ENCODE results near the gene TCEAL1.
"Not testable (repeated sequence)": the region's sequence is repeated elsewhere in the genome, so short reads cannot be mapped to it uniquely, and the experiment has no call there.

Gene TCEAL1

DNA sequence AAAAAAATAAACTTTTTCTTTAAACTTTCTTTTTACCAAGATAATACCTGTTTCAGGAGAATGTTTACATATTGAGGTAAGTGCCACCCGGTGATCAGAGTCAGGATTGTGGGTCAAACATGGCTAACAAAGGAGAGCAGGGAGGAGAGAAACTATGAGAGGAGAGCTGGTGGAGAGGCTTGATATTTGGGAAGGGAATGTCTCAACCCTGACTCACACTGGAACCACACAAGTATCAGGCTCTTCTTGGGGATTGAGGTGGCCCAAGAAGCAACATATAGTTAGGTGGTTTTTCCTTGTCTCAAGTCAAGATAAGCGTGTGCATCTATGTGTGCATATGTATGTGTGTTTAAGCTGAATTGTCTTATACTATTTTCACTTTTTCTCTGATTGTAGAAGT is 6.7 kb downstream of the TCEAL1 start:
- DNase-seq (ENCODE audit: low read depth), result no peak

DNA sequence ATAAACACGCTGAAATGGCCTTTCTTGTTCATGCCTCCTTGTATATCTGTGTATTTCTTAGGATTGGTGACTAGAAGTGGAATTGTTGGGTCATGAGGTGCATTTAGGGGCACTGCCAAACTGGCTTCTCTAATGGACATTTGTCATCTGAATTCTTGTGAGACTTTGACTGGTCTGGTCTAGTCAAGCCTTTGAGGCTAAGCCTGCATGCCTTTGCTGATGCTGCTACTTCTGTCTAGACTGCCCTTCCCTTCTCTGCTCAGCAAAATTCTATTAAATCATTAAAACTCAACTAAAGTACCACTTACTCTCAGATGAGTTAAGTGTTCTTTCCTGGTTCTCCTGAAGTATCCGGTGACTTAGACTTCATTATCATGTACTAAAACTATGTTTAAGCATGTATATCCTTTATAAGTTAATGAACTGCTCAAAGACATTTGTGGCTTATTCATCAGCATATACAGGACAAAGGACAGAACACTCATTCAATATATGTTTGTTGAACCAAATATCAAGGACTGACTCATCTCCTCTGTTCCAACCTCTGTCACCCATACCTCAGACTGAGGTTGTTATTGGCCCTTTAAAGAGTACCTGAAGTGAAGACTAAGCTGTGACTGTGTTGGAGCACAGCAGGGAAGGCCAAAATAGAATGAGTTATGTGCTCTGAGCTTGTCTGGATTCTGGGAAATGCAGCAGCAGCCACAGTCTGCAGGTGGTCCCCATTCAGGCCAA is 9.0 kb downstream of the TCEAL1 start:
- no peak for DNase-seq (ENCODE audit: low read depth)

DNA sequence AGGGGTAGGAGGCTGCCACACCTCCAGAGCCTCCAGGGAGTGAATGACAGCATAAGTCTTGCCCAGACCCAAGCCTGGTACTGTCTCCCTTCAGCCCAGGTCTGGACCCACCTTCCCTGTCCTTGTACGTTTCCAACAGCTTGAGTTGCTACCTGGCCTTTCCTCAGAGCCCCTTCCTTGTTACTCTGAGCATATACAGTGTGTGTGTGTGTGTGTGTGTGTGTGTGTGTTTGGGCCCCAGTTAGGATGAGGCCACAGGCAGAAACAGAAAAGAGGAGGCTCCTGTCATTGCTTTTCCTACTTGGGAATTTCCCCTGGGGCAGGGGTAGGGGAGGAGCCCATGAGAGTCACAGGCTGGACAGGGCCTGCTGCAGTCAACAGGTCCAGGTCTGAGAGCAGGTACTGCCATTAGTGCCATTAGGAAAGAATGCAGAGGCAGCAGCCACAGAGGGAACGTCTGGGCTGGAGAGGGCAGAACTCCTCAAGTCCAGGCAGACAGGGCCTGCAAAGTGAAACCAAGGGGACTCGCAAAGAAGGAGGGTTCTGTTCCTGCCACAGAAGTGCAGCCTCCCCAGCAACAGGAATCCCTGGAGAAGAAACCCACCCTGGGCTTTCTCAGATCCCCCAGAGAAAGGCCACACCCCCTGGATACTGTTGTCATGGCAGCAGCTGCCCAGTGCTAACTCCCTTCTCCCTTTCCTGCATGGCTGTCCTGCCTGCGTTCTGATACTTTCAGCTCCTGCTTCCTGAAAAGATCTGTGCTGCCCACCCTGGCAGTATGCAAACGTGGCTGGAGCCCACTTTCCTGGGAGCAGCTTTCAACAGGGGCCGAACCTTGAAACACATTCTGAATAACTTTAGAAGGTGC is 9.9 kb downstream of the TCEAL1 start:
- DNase-seq (ENCODE audit: low read depth), result not testable (repeated sequence)

DNA sequence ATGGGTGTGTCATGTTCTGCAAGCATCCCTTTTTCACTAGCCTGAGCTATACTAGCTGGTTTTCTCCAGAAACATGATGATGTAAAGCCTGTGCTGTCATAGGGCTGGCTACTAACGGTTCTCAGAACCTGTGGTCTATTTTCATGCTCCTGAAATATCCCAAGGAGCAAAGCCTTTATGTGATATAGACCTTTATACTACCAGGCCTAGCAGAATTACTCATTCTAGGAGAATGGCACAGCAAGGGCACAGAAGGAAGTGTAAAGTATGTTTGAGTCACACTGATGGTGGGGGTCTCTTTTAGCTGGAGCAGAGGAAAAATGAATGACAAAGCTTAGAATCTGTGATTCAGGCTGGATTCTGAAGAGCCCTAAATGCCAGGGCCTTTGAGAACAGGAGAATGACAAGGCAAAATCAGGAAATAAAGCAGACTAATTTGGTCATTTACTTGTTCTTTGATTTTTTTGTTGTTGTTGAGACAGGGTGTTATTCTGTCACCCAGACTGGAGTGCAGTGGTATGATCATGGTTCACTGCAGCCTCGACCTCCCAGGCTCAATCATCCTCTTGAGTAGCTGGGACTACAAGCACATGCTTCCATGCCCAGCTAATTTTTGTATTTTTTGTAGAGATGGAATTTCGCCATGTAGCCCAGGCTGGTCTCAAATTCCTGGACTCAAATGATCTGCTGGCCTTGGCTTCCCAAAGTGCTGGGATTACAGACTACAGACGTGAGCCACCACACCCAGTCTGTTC is 11.8 kb downstream of the TCEAL1 start:
- no peak for DNase-seq (ENCODE audit: low read depth)

DNA sequence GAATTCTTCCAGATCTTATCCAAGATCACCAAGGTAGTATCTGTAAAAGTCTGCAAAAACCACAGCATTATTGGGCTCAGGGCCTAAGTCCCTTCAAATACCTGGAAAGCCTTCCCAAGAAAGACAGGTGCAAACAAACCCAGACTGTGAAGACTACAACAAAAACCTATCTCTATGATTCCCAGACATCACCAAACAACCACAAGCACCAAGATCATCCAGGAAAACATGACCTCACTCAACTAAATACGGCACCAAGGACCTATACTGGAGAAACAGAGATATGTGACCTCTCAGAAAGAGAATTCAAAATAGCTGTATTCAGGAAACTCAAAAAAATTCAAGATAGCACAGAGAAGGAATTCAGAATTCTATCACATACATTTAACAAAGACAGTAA is 15.3 kb downstream of the TCEAL1 start:
- no peak for DNase-seq (ENCODE audit: low read depth)

DNA sequence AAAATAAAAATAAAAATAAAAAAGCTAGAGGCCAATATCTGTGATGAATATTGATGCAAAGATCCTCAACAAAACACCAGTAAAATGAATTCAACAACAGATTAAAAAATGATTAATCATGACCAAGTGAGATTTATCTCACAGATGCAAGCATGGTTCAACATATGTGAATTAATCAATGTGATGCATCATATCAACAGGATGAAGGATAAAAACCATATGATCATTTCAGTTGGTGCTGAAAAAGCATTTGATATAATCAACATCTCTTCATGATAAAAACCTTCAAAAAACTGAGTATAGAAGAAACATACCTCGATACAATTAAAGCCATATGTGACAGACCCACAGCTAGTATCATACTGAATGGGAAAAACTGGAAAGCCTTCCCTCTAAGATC is 18.9 kb downstream of the TCEAL1 start:
- no peak for DNase-seq (ENCODE audit: low read depth)

DNA sequence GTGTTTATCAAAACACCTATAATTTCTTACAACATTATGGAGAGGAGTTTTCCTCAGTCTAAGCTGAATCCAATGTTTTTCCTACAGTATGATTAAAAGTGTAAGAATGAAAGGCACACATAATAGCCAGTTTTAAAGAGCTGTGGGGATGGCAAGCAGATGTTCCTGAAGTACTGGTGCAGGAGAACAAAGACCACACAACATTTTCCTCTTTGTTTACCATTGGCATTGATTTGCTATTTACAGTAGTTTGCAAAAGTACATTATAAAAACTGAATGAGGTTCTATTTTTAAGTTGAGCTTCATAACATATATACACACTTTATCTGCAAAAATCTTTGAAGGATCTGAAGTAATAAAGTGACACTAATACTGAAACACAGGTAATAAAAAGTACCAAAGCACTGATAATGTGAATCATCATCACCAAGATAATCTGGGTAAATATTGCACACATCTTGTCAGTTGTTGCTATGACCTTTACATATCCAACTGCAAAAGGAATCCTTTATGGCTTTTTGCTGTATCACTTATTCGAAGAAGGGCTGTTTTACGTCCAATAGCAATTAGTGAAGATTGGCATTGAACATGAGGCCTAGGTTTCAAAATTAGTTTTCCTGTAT is 22.5 kb downstream of the TCEAL1 start:
- DNase-seq (ENCODE audit: low read depth), result no peak

DNA sequence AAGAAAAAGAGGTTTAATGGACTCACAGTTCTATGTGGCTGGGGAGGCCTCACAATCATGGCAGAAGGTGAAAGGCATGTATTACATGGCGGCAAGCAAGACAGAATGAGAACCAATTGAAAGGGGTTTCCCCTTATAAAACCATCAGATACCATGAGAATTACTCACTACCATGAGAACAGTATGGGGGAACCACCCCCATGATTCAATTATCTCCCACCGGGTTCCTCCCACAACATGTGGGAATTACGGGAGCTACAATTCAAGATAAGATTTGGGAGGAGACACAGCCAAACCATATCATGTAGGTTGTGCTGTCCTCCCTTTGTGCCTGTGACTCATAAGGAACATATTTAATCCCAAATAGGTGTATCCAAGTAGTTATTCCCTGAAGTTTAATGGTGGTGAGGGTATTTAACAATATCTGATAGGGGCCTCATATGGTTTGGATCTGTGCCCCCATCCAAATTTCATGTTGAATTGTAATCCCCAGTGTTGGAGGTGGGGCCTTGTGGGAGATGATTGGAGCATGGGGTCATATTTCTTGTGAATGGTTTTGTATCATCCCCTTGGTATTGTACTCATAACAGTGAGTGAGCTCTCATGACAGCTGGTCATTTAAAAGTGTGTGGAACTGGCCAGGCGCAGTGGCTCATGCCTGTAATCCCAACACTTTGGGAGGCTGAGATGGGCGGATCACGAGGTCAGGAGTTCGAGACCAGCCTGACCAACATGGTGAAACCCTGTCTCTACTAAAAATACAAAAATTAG is 26.6 kb downstream of the TCEAL1 start:
- not testable (repeated sequence) for DNase-seq (ENCODE audit: low read depth)

DNA sequence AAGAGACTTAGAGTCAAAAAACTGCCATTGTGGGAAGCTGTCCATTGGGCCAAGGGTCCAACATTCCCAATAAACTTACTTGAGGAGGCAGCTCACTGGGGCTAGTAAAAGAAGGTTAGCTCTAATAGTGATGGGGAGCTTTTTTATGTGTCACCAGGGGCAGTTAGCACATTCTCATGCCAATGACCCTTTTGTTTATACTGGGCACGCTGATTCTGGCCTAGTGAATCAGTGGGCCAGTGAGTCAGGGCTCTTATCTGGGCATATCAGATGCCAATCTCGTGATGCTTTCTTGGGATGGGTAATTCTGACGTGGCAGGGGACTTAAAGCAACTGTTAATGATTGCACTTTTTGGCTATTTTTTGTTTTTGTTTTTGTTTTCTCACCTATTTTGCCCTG is 27.8 kb downstream of the TCEAL1 start:
- no peak for DNase-seq (ENCODE audit: low read depth)

DNA sequence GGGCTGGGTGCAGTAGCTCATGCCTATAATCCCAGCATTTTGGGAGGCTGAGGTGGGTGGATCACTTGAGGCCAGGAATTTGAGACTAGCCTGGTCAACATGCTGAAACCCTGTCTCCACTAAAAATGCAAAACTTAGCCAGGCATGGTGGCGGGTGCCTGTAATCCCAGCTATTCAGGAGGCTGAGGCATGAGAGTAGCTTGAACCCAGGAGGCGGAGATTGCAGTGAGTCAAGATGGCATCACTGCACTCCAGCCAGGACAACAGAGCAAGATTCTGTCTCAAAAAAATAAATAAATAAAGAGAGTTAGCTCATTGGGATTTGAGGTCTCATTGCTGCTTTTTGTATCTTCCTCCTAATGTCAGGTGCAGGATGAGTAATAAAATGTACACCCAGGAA is 28.3 kb downstream of the TCEAL1 start:
- not testable (repeated sequence) for DNase-seq (ENCODE audit: low read depth)

DNA sequence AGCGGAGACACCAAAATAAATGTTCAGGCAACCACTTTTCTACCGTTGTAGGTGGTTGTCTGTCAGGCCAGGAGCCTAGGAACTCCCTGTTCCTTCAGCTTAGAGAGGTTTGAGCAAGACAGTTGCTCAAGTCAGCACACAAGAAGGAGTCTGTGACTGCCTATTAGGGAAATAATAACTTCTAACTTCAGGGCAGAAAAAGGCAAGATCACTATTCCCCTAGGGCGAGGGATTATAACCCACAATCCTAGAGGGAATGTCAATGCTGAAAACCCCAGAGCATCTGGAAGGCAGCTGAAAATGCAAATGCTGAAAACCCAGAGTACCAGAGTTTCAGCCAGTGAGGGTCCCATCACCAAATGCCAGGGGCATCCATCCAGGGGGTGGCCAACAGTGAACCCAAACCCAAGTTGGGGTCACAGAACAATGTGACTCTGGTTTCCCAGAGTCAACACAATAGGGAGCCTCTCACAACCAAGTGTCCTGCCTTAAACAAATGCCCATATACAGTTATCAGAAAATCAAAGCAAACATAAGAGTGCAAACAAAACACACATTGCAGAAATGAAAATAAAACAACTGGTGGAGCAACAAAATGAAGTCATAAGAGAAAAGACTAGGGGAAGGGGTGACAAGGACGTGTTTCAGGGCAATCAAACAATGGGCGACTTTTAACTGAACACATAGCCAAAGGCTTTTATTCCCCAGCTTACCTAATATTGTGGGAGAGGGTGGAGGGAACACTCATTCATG is 30.1 kb downstream of the TCEAL1 start:
- DNase-seq (ENCODE audit: low read depth), result no peak

DNA sequence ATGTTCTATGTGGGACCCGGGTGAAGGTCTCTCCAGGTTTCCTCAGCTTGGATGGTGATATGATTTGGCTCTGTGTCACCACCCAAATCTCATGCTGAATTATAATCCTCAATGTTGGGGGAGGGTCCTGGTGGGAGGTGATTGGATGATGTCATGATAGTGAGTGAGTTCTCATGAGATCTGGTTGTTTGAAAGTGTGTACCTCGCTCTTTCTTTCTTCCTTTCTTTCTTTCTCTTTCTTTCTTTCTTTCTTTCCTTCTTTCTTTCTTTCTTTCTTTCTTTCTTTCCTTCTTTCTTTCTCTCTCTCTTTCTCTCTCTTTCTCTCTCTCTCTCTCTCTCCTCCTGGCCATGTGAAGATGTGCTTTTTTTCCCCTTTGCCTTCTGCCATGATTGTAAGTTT is 30.7 kb downstream of the TCEAL1 start:
- DNase-seq (ENCODE audit: low read depth), result not testable (repeated sequence)

DNA sequence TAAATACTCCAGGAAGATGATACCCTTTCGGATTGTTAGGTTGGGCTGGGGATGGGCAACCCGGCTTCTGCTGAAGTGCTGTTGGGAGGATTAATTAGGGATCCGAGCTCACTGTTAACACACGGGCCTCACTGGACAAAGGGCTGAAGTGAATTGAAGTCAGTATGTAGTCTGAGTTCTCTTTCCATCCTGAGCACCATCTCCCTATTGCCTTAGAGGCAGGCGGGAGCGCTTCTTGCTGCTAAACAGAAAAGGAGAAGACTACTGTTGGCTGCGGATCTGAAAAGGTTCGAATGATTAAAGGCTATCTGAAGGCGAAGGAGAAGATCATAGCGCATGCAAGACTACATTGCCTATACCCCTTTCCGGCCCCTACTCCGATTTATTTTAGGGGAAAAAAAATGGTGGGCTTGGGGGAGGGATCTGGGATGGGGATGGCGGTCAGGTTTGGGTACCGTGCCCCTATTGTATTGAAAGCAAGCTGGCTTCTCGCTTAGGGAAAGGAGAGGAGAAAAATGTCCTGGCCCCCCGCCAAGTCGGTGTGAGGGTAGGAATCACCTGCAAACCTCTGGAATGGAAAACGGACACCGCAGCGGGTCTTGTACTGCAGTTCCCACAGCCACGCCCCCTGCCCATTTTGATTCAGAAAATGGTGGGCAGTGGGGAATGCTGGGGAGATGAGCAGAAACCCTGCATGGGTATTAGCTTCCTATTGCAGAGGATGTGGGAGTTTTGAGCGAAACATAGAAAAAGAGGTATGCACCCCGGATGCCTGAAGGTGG is 35.4 kb downstream of the TCEAL1 start:
- DNase-seq (ENCODE audit: low read depth), result no peak

DNA sequence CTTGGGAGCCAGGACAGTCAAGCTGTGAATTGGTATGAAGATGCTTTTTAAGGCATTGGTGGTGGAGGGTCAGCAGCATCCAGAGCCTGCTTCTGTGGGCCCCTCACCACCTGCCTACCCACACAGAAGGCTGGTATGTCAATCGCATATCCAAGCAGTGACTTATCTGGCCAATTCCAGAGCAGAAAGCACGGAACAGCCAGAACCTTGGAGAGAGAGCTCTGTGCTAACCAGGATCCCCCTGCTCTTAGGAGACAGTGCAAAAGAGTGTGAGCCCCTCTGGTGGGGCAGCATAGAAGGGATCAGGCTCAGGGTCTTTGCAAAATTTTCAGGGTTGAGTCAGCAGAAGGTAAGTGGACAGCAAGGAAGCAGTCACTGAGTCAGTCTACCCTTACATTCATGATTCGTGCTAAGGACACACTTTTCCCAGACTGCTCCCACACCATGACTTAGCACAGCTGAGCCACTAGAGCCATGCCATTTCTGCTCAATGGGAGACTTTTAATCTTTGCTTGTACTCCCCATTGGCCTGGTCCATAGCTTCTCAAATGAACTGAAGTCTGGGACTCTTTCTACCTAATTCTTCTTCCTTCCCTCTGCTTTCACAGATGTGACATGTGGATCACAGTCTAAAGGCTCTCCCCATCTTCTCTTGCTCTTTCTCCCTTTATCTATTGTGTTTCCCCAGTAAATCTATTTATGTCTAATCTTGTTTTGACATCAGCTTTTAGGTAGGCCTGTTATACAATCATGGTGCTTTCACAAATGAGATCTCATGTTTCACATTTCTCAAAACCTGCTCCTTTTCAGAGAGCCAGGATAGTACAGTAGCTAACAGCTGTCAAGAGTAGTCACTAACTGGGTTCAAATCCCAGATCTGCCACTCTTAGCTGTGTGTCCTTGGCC is 37.7 kb downstream of the TCEAL1 start:
- no peak for DNase-seq (ENCODE audit: low read depth)

DNA sequence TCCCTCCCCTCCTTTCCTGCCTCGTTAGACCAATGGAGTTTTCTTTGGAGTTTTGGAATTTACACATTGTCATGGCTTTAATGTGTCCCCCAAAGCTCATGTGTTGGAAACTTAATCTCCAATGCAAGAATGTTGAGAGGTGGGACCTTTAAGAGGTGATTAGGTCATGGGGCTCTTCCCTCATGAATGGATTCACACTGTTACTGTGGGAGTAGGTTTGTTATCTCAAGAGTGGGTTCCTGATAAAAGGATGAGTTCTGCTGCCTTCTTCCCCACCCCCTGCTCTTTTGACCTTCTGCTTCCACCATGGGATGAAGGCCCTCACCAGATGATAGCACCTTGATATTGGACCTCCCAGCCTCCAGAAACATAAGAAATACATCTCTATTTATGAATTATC is 41.0 kb downstream of the TCEAL1 start:
- DNase-seq (ENCODE audit: low read depth), result no peak

DNA sequence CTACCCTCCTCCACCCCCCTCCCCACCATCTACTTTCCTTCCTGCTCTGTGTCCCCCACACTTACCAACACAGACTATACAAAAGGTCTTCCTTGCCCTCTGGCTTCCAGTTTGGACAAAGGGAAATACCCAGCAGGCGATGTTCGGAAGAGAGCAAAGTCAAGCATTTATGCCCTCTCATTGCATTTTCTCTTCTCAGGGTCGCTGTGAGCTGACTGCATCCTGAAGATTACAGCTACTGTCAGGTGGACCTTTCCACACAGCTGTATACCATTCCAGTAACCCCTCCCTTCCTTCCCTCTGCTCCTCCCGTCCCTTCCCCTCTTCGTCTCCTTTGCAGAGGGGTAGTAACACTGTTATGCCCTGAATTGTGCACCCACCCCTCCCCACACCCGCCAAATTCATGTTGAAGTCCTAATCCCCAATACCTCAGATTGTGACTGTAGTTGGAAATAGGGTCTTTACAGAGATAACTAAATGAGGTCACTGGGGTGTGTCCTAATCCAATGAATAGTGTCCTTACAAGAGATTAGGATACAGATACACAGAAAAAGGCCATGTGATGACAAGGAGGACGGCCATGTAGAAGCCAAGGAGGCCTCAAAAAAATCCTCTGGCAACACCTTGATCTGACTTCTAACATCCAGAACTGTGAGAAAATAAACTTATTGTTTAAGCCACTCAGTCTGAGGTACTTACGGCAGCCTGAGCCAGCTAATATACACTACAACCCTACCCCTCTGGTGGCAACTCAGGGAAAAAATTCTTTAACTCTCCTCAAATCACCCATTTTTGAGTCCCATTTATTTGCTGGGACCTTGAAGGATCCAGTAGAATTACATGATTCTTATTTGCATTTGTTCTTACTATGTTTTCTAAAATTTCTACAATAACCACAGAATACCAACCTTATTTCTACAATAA is 46.0 kb downstream of the TCEAL1 start:
- no peak for DNase-seq (ENCODE audit: low read depth)

DNA sequence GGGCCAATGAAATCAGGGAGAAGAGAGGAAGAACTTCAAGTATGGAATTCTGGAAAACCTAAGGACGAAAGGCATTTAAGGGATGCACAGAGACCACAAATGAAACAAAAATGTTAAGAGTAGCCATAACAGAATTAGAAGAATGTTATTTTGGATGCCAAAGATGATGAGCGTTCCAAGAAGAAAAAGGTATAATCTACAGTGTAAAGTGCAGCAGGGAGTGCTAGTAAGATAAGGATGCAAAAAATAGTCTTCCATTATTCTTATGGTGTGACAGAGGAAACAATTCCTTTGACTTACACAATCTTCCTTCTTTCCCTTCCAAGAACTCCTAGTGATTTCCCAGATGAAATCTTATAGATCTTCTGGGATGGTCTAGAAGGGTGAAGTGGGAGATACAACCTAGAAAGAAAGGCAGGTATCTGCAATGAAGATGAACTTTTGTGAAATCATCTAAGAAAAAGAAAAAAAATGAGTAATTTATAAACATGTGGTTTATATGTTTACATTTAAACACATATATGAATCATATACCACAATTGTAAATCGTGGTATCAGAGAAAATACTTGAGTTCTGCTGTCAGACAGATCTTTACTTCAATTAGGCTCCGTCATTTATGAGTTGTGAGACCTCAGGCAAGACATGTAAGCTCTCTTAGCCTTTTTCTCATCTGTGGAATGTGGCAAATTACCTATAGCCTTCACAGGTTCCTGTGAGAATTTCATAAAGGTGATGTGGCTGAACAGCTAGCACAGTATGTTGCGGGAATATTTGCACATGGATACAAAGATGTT is 49.6 kb downstream of the TCEAL1 start:
- no peak for DNase-seq (ENCODE audit: low read depth)

Measured in activated T-cell treated with anti-CD3 and anti-CD28 coated beads for 48 hours (primary cell).